GM12892 (cell line): ENCODE measurements around the gene CPLX1.

Experiments
- POLR2A ChIP-seq: IDR thresholded peaks from 2 replicates; pipeline ENCODE4 v1.6.1; 2011; ENCODE audit warnings: low read depth, low read length, control low read depth
- POLR2AphosphoS5 ChIP-seq: IDR thresholded peaks from 2 replicates; pipeline ENCODE4 v1.6.1; 2011; ENCODE audit warnings: low read depth, low read length, control low read depth

DNA sequence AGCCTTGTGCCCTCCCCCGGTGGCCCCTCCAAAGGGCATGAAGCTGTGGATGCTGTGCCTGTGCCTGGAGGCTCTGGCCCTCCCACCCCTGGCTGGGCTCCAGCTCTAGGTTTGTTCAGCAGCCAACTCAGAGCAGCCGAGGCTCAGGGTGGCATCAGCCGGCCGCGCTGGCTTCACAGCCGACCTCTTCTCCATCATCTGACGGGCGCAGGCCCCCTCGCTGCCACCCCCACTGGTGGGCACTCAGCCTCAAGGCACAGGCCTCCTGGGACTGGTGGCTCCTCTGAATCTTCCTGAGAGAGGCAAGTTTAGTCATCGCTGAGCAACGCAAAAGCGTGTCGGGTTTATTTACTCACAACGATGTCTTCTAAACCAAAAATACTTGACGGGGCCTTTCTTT lies 74.3 kb downstream of the CPLX1 start:
- TF ChIP-seq POLR2AphosphoS5, result no peak
- no peak for TF ChIP-seq POLR2A
